IMR-90 (cell line): ENCODE results near the gene ETV6. TPM values are rescaled to one million over a fixed set of nuclear protein-coding genes. Genes with fewer than 3 reads are reported as not detected.

Source experiments
- ATAC-seq: fragments of 200-7000 bp; cut with Tn5 transposase; 2 replicates; pipeline ENCODE4 v1.9.1; 2020; ENCODE audit warnings: low read depth, mild to moderate bottlenecking, moderate library complexity
- BruUV-seq: library from RNA; stranded (reverse); fragments of 400-500 nt; replicated peaks from 2 replicates; lab custom pipeline; 2021; lab: Mats Ljungman, UMichigan
- CTCF ChIA-PET: fragments of 300-600 bp; formaldehyde crosslinking; extraction: SDS; loops from one replicate; lab custom pipeline; 2021; ENCODE audit warnings: antibody characterized with exemption; lab: Yijun Ruan, JAX
- POLR2A ChIA-PET: fragments of 300-600 bp; sonication (Branson Sonifier 250); formaldehyde crosslinking; loops from one replicate; lab custom pipeline; 2022; ENCODE audit warnings: antibody characterized with exemption; ENCODE audit not compliant: unreplicated experiment; lab: Charles Lee
- DNase-seq: peaks from one replicate; pipeline ENCODE4 v3.0.0; 2013
- H2AFZ ChIP-seq: replicated peaks from 2 replicates; pipeline ENCODE3; 2013; ENCODE audit warnings: low read length, mild to moderate bottlenecking; ENCODE audit not compliant: poor library complexity
- H2AK5ac ChIP-seq: 2 replicates; pipeline ENCODE4 v1.6.1; 2013; ENCODE audit warnings: low read depth, low read length, inconsistent platforms
- H2AK9ac ChIP-seq: replicated peaks from 2 replicates; pipeline ENCODE3; 2013; ENCODE audit warnings: mild to moderate bottlenecking, low read depth, low read length, moderate library complexity; ENCODE audit not compliant: poor library complexity
- H2BK120ac ChIP-seq: 2 replicates; pipeline ENCODE4 v1.6.1; 2013; ENCODE audit warnings: low read depth, low read length, inconsistent platforms
- H2BK15ac ChIP-seq: 3 replicates; pipeline ENCODE4 v1.6.1; 2013; ENCODE audit warnings: low read depth, low read length, inconsistent platforms
- H2BK20ac ChIP-seq: 2 replicates; pipeline ENCODE4 v1.6.1; 2013; ENCODE audit warnings: low read depth, mild to moderate bottlenecking, inconsistent platforms, low read length, moderate library complexity
- H2BK5ac ChIP-seq: 2 replicates; pipeline ENCODE4 v1.6.1; 2013; ENCODE audit warnings: mild to moderate bottlenecking, low read depth, low read length, inconsistent platforms; ENCODE audit not compliant: poor library complexity, severe bottlenecking
- H3K14ac ChIP-seq: replicated peaks from 2 replicates; pipeline ENCODE4 v1.6.1; 2013; ENCODE audit warnings: low read depth, low read length, inconsistent platforms
- H3K18ac ChIP-seq: 2 replicates; pipeline ENCODE4 v1.6.1; 2013; ENCODE audit warnings: low read depth, low read length, control low read depth
- H3K23ac ChIP-seq: 2 replicates; pipeline ENCODE4 v1.6.1; 2013; ENCODE audit warnings: low read depth, low read length, inconsistent platforms
- H3K27ac ChIP-seq: 2 replicates; pipeline ENCODE4 v1.5.1; 2013; ENCODE audit warnings: mild to moderate bottlenecking, control low read depth, low read length; ENCODE audit not compliant: insufficient read depth
- H3K27me3 ChIP-seq: 2 replicates; pipeline ENCODE4 v1.6.1; 2013; ENCODE audit warnings: low read length; ENCODE audit not compliant: control insufficient read depth, insufficient read depth
- H3K36me3 ChIP-seq: 2 replicates; pipeline ENCODE4 v1.6.1; 2013; ENCODE audit warnings: low read length, mixed read lengths; ENCODE audit not compliant: control insufficient read depth, insufficient read depth
- H3K4ac ChIP-seq: 2 replicates; pipeline ENCODE4 v1.6.1; 2013; ENCODE audit warnings: low read depth, low read length, inconsistent platforms
- H3K4me1 ChIP-seq: 2 replicates; pipeline ENCODE4 v1.6.1; 2013; ENCODE audit warnings: low read length, mixed read lengths; ENCODE audit not compliant: control insufficient read depth, insufficient read depth
- H3K4me2 ChIP-seq: 2 replicates; pipeline ENCODE4 v1.6.1; 2013; ENCODE audit warnings: low read depth, mild to moderate bottlenecking, control low read depth, low read length, moderate library complexity
- H3K4me3 ChIP-seq: 2 replicates; pipeline ENCODE4 v1.5.1; 2013; ENCODE audit warnings: low read depth, mild to moderate bottlenecking, control low read depth, low read length, moderate library complexity; ENCODE audit not compliant: insufficient read depth
- H3K56ac ChIP-seq: 2 replicates; pipeline ENCODE4 v1.6.1; 2013; ENCODE audit warnings: low read length, inconsistent platforms; ENCODE audit not compliant: insufficient read depth; ENCODE audit errors: extremely low read depth
- H3K79me1 ChIP-seq, 2 experiments: 2 replicates each; pipeline ENCODE4 v1.6.1; 2013; ENCODE audit warnings: low read length in 2 of 2, inconsistent platforms in 1 of 2, low read depth in 1 of 2
- H3K9ac ChIP-seq: 2 replicates; pipeline ENCODE4 v1.6.1; 2013; ENCODE audit warnings: low read depth, low read length, control low read depth
- H3K9me1 ChIP-seq: 2 replicates; pipeline ENCODE4 v1.6.1; 2013; ENCODE audit warnings: low read length, inconsistent platforms; ENCODE audit not compliant: insufficient read depth
- H3K9me3 ChIP-seq: 2 replicates; pipeline ENCODE4 v1.6.1; 2013; ENCODE audit warnings: low read length; ENCODE audit not compliant: control insufficient read depth, insufficient read depth
- H4K20me1 ChIP-seq: 2 replicates; pipeline ENCODE4 v1.6.1; 2013; ENCODE audit warnings: low read length, inconsistent platforms; ENCODE audit not compliant: insufficient read depth
- H4K5ac ChIP-seq: 2 replicates; pipeline ENCODE4 v1.6.1; 2013; ENCODE audit warnings: mild to moderate bottlenecking, low read depth, low read length, control low read depth
- H4K8ac ChIP-seq, 2 experiments: 2 replicates each; pipeline ENCODE4 v1.6.1; 2013; ENCODE audit warnings: low read depth in 2 of 2, low read length in 2 of 2, control low read depth in 1 of 2, inconsistent platforms in 1 of 2
- H4K91ac ChIP-seq: 2 replicates; pipeline ENCODE4 v1.6.1; 2013; ENCODE audit warnings: low read depth, low read length, inconsistent platforms; ENCODE audit not compliant: insufficient read depth
- CEBPB ChIP-seq: IDR thresholded peaks from 2 replicates; pipeline ENCODE4 v1.6.1; 2012; ENCODE audit warnings: low read depth, low read length, improper control_type of control experiment
- MAZ ChIP-seq: IDR thresholded peaks from 2 replicates; pipeline ENCODE4 v1.6.1; 2012; ENCODE audit warnings: low read depth, mild to moderate bottlenecking, low read length, improper control_type of control experiment, moderate library complexity, borderline replicate concordance
- MXI1 ChIP-seq: IDR thresholded peaks from 2 replicates; pipeline ENCODE4 v1.6.1; 2012; ENCODE audit warnings: low read depth, mild to moderate bottlenecking, low read length, moderate library complexity, borderline replicate concordance
- NFE2L2 ChIP-seq: fragments of 150-350 bp; IDR thresholded peaks from 2 replicates; pipeline ENCODE4 v1.6.1; 2016; ENCODE audit warnings: low read depth, mild to moderate bottlenecking, low read length
- RAD21 ChIP-seq: IDR thresholded peaks from 2 replicates; pipeline ENCODE4 v1.6.1; 2012; ENCODE audit warnings: low read length, improper control_type of control experiment
- SMC3 ChIP-seq: fragments of 150-350 bp; IDR thresholded peaks from 2 replicates; pipeline ENCODE4 v1.6.1; 2016; ENCODE audit warnings: low read depth, mild to moderate bottlenecking, antibody characterized with exemption, low read length, moderate library complexity
- WGBS, 2 experiments: methylation state at CpG; one replicate each; pipeline versions ENCODE4 v1.1.5 to v1.1.7; 2013; ENCODE audit warnings: missing lambda C conversion rate in 2 of 2; ENCODE audit not compliant: insufficient read length in 1 of 2; ENCODE audit errors: extremely low coverage in 2 of 2; 5-methylcytosine and 5-hydroxymethylcytosine counted together
- dilution Hi-C: fragments of 300-500 bp; cut with HindIII; formaldehyde crosslinking; loops from one replicate; pipeline ENCODE4 v1.14.3; 2018; ENCODE audit warnings: low sequenced_read_pairs; ENCODE audit not compliant: unreplicated experiment
- in situ Hi-C: fragments of 300-500 bp; cut with MboI; formaldehyde crosslinking; loops from 3 replicates; pipeline ENCODE4 v1.14.3; 2019; ENCODE audit warnings: low sequenced_read_pairs, inconsistent platforms, mixed read lengths
- intact Hi-C: fragments of 100-400 bp; cut with micrococcal nuclease; formaldehyde crosslinking; loops from 2 replicates; pipeline ENCODE4 v1.10.0; 2022
- polyA plus RNA-seq, 3 experiments: library from polyadenylated mRNA; depleted of rRNA; stranded (reverse); fragments of >200 nt; gene quantifications; 2 replicates each; pipeline ENCODE4 v1.2.3, GENCODE V29; 2012; ENCODE audit warnings: low replicate concordance in 1 of 3
- total RNA-seq: library from RNA; depleted of rRNA; stranded (reverse); fragments of >200 nt; gene quantifications from 2 replicates; pipeline ENCODE4 v1.2.3, GENCODE V29; 2012
- TF ChIP-seq, protein P1 (sequence below): fragments of 150-350 bp; IDR thresholded peaks from 2 replicates; pipeline ENCODE4 v1.6.1; 2017; ENCODE audit warnings: mild to moderate bottlenecking, antibody characterized with exemption, low read length, low read depth
- TF ChIP-seq, protein P2 (sequence below): conservative IDR thresholded peaks from 2 replicates; pipeline ENCODE4 v1.5.1; 2012; ENCODE audit warnings: mild to moderate bottlenecking, low read depth, low read length, improper control_type of control experiment

ETV6 gene
- total and polyA plus RNA-seq, 2 of the 4 experiments (the other 2 are of a cell fraction) = 8.4 to 9.9 TPM

DNA sequence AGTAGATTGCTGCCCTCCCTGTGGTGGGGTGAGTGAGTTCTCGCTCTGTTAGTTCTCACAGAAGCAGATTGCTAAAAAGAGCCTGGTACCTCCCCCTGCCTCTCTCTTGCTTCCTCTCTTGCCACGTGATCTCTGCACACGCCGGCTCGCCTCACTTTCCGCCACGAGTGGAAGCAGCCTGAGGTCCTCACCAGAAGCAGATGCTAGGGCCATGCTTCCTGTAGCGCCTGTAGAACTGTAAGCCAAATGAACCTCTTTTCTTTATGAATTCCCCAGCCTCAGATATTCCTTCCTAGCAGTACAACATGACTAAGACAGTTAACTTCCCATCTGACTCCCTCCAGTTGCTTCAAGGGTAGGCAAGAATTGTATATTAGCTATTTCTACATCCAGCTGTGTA is 76.2 kb downstream of the ETV6 start:
- H3K4me3 ChIP-seq = no peak overlapping the region
- H2BK20ac ChIP-seq = no peak overlapping the region
- no CpG with 5 or more reads among the region's 8 CpGs for WGBS, 2 experiments
- H4K20me1 ChIP-seq = no peaks in the 10 kb centered on the region
- no peaks in the 10 kb centered on the region for H3K27me3 ChIP-seq
- H4K5ac ChIP-seq = no peak overlapping the region
- peak overlapping the region; percentile 22; the same call in 1 of the 2 replicates for H2BK120ac ChIP-seq
- no peak overlapping the region for H3K18ac ChIP-seq
- 0 out of 2 replicates have a peak overlapping the region, but pooled peaks have one; percentile 10 for H2AK5ac ChIP-seq
- H3K56ac ChIP-seq = no peak overlapping the region
- H2AFZ ChIP-seq = no peak overlapping the region
- in situ Hi-C loops (no loop called here), intact Hi-C loops (no loop called here), dilution Hi-C loops (no loop called here)
- ATAC-seq (peak; percentile 31), DNase-seq (peak; percentile 28)
- 0 out of 2 replicates have a peak overlapping the region, but pooled peaks have one; percentile 20 for H3K14ac ChIP-seq
- H3K9me3 ChIP-seq = no peaks in the 10 kb centered on the region
- peak overlapping the region; percentile 38 for H4K91ac ChIP-seq
- peak overlapping the region; percentile 18 for H3K4ac ChIP-seq
- H2BK5ac ChIP-seq = no peak overlapping the region
- peaks cover 48 to 95% of the 10 kb centered on the region in 2 experiments for H3K79me1 ChIP-seq
- POLR2A ChIA-PET = no interaction called here
- no peak overlapping the region for H3K4me2 ChIP-seq
- H2AK9ac ChIP-seq = no peak overlapping the region
- 0 out of 3 replicates have a peak overlapping the region, but pooled peaks have one; percentile 3 for H2BK15ac ChIP-seq
- CTCF ChIA-PET = no interaction called here
- no peak for TF ChIP-seq CEBPB
- TF ChIP-seq MXI1 = no peak
- TF ChIP-seq, protein P1, sequence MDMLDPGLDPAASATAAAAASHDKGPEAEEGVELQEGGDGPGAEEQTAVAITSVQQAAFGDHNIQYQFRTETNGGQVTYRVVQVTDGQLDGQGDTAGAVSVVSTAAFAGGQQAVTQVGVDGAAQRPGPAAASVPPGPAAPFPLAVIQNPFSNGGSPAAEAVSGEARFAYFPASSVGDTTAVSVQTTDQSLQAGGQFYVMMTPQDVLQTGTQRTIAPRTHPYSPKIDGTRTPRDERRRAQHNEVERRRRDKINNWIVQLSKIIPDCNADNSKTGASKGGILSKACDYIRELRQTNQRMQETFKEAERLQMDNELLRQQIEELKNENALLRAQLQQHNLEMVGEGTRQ = no peak
- TF ChIP-seq SMC3 = no peak
- TF ChIP-seq MAZ = no peak
- TF ChIP-seq, protein P2, sequence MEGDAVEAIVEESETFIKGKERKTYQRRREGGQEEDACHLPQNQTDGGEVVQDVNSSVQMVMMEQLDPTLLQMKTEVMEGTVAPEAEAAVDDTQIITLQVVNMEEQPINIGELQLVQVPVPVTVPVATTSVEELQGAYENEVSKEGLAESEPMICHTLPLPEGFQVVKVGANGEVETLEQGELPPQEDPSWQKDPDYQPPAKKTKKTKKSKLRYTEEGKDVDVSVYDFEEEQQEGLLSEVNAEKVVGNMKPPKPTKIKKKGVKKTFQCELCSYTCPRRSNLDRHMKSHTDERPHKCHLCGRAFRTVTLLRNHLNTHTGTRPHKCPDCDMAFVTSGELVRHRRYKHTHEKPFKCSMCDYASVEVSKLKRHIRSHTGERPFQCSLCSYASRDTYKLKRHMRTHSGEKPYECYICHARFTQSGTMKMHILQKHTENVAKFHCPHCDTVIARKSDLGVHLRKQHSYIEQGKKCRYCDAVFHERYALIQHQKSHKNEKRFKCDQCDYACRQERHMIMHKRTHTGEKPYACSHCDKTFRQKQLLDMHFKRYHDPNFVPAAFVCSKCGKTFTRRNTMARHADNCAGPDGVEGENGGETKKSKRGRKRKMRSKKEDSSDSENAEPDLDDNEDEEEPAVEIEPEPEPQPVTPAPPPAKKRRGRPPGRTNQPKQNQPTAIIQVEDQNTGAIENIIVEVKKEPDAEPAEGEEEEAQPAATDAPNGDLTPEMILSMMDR = no peak
- no peak for TF ChIP-seq NFE2L2
- TF ChIP-seq RAD21 = no peak
- H3K27ac ChIP-seq = no peak overlapping the region
- peaks cover 15% of the 10 kb centered on the region for H3K4me1 ChIP-seq
- BruUV-seq = no TSS peak
- H3K36me3 ChIP-seq = no peaks in the 10 kb centered on the region
- no peak overlapping the region; a peak in 1 of 4 replicates for H4K8ac ChIP-seq
- H3K9me1 ChIP-seq = peaks cover 19% of the 10 kb centered on the region
- peak overlapping the region; percentile 33; the same call in 1 of the 2 replicates for H3K23ac ChIP-seq
- no peak overlapping the region for H3K9ac ChIP-seq
